HG03469 (cell line): ENCODE results near the gene TPRN.

ENCODE experiments used
- ATAC-seq: cut with Tn5 transposase; IDR thresholded peaks from one replicate; pipeline ENCODE4 v1.9.1; 2021; ENCODE audit warnings: mild to moderate bottlenecking, moderate library complexity, moderate number of reproducible peaks; ENCODE audit not compliant: unreplicated experiment

The TPRN gene

DNA sequence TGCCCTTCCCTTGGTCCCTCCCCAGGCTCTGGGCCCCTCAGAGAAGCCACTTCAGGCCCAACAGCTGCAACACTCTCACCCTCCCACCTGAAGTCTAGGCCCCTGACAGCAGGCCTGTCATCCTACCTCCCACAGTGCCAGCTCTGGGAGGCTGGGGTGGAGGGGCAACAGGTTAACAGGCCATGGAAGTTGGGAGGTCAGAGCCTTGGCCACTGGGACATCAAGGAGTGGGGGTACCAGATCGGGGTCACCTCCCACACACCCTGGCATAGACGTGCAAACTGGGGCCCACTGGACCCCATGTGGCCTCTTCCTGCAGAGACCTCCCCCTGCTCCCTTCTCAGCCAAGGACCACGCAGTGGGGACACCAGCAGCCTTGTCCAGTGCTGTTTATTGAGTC is 9.3 kb downstream of the TPRN start:
- ATAC-seq, result no peak

DNA sequence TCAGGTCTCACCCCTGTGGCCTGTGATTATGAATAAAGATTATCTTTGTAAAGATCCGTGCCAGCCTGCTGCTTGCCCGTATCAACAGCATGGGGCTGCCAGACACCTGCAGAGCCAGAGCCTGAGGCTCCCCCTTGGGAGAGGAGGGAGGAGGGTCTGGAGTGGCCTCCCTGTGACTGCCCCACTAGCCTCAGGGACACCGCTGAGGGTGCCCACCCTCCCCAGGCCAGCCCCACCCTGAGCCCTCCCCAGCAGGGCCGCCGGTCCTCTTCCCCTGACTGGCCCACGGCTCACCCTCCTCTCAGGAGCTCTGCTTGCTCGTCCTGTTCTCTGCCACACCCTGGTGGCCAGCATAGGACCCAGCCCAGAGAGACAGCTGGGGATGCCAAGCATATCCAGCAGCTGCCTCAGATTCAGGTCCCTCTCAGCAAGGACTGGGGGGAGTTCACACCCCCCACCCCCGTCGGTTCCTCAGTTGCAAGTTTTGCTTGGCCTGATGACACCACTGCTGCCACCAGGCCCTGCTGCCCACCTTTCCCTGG is 10.2 kb downstream of the TPRN start:
- no peak for ATAC-seq

DNA sequence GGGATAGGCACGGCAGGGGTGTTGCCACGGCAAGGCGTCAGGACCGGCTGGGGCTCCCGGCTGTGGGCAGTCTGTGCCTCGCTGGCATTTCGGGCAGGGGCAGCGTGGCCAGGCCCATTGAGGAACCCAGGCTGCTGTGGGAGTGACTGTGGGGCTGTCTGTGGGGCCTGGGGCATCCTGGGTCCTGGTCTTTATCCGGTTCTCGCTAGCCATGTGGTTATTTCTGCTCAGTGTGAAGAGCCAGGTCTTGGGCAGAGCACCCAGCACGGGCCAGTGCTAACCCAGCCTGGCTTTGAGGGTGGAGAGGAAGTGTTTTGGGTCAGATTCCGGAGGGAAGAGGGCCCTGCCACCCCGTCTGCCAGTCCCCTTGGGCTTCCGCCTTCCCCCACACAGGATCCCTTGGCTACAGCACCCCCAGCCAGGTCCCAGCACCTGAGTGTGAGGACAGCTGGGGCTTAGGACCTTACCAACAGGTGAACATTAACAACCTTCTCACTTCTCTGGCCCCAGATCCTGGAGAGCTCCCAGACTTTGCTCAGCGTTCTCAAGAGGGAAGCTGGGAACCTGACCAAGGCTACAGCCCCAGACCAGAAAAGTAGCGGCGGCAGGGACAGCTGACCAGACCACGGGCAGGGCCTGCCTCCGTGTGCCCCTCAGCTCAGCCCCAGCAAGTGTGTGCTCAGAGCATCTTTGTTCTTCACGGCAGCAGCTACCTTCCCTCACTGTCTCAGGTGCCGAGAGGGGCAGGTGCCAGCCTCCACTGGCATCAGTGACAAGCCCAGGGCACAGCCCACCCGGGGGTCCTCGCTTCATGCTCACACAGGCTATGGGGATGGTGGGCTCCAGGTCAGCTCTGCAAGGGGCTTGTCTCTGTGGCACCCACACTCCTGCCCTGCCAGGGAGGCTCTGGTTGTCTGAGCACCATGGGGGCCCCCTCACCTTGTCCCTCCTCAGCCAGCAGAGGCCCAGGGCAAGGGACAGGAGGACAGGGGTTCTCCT is 10.9 kb downstream of the TPRN start:
- peak; percentile 8 for ATAC-seq

DNA sequence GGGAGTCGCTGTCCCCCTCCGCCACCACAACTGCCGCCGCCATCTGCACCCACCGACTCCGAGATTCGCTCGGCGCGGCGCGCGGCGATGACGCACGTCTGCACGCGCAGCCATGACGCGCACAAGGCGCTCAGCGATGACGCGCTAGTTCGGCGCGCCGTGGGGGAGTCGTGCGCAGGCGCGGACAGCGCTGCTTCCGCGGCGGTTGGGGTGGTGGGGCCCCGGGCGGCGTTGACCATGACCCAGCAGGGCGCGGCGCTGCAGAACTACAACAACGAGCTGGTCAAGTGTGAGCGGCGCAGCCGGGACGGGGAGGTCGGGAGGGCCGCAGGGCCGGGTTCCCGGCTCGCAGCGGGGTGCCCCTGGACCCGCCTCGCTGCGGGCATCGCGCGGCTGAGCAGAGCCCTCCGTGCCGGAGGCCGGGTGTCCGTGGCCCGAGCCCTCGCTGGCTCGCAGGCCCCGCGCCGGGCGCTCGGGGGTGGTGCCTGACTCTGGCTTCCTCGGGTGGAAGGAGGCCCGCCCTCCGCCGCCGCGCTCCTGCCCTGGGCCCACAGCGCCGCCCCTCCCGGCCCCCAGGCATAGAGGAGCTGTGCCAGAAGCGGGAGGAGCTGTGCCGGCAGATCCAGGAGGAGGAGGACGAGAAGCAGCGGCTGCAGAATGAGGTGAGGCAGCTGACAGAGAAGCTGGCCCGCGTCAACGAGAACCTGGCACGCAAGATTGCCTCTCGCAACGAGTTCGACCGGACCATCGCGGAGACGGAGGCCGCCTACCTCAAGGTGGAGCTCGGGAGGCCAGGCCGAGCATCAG is 11.8 kb downstream of the TPRN start, which contains the start of the genes ANAPC2 and SSNA1:
TSS of gene ANAPC2 (minus strand) at position 71 of the 807 bp plus-strand sequence. CDS start at position 43, 28 bp downstream.
TSS of gene SSNA1 (plus strand) at position 187 of the 807 bp plus-strand sequence. CDS start at position 238, 51 bp downstream.
- peak; percentile 59 for ATAC-seq

DNA sequence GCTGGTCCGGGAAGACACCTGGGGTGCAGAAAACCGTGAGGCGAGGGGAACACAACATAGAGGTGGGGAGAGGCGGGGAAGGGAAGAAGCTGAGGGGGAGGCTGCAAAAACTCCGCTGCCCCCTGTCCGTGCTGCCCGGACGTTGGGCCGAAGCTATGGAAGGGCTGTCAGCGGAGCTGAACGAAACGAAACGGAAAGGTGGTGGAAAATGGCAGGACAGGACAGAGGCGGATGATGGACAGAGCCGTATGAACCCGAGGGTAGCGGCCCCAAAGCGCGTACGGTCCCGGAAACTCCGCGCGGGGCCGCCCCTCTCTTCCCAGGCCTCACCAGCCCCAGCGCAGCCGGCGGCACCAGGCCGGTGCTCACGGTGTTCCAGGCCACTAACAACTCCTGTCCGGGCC is 12.5 kb downstream of the TPRN start:
- ATAC-seq, result no peak

DNA sequence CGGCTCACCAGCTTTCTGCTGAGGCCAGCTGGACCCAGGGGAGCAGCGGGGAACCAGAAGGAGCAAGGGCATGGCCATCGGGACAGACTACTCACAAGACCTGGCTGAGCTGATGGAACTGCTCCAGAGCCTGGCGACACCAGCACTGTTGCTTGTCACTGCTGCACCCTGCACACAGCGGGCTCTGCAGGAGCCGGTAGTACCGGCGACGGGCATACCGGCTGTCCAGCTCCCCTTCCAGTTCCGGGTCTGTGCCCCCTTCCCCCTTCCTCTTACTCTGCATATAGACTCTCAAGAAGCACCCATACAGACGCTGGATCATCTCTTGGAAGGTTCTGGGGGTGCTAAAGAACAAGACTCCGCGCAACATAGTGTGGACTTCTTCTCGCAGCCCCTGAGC is 13.2 kb downstream of the TPRN start:
- ATAC-seq, result no peak

DNA sequence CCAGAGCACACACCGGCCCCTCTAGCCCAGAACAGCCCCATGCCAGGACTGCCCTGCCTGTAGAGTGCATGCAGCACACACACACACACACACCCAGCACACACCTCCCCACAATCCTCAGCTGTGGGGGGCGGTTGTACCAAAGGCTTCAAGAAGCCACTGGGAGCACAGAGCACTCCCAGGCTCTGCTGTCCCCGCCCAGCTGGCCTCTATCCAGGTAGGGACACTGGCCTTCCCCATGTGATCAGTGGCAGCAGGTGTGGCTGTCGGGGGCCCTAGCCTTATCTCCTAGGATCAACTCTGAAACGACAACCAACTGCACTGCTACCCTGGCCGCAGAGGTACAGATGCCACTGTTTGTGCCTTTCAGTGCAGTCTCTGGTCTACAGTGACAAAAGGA is 14.2 kb downstream of the TPRN start:
- ATAC-seq, result no peak

DNA sequence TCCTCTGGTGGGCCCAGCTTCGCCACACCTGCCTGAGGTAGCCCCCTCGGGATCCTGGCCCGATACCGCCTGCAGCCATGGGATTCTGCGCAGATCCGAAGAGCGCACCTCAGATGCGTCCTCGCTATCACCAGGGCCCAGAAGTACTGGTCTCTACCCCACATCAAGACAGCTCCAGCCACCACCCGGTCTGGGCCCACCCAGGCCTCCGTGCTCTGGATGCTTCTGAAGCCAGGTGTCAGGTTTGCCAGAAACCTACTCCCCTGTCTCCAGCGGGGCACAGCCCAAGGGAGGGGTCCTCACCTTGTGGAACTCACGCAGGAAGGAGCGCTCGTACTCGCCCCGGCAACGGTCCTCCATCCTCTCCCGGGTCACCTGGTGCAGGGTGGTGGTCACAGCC is 14.6 kb downstream of the TPRN start:
- no peak for ATAC-seq

DNA sequence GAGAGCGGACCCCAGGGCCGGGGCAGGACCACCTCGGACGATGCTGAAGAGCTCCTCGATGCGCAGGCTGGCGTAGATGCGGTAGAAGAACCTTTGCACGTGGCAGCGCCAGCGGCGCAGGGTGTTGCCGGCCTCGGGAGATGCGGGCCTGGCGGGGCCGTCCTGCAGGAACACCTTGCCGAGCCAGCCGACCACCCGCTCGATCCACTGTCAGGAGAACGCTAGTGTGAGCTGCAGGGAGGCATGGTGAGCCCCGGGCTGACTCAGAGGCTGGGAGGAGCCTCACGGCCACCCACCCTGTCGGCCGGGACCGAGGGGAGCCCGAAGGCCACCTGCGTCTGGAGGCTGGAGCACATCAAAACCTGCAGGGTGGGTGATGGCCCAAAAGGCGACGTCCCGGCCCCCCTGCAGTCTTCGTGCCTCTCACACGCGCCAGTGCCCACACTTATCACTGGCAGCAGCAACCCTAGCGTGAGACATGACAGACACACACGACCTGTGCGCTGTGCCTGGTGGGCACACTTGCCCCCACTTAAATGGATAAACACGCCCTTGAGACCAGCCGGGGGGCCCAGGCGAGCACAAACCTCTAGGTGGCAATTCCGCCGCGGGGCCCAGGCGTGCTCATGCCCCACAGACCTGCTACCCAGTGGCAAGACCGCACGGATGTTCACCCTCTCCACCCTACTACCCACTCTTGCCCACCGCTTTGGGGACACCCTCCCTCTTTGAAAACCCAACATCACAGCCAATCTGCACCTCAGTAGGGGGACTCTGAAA is 15.5 kb downstream of the TPRN start:
- no peak for ATAC-seq

DNA sequence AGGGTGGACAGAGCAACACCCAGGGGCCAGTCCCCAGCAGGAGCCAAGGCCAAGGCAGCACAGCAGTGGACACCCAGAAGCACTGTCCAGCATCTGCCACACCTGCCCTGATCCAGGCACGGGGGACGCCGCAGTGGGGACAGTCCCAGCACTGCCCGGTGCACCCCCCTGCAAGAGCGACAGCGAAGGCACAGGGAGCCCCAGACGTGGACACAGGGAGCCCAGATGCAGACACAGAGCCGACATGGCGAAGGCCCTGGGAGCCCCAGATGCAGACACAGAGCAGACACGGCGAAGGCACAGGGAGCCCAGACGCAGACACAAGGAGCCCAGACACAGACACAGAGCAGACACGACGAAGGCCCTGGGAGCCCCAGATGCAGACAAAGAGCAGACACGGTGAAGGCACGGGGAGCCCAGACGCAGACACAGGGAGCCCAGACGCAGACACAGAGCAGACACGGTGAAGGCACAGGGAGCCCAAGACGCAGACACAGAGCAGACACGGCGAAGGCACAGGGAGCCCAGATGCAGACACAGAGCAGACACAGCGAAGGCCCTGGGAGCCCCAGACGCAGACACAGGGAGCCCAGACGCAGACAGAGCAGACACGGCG is 16.5 kb downstream of the TPRN start:
- no peak for ATAC-seq

DNA sequence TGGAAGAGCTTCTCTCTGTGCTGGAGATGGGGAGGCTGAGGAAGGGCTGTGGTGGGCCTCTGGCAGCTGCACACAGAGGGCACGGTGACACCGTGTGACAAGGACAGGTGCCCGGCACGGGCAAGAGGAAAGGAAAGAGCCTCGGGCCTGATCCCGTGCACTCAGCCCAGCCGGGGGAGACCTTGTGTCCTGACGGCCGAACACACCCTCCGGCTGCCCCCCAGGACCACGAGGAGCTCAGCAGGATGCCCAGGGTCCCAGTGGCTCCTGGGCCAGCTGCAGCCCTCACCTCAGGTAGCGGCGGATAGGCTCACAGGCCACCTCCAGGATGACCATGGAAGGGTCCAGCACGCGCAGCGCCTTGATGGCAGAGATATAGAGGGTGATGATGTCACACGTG is 17.7 kb downstream of the TPRN start:
- ATAC-seq, result no peak

DNA sequence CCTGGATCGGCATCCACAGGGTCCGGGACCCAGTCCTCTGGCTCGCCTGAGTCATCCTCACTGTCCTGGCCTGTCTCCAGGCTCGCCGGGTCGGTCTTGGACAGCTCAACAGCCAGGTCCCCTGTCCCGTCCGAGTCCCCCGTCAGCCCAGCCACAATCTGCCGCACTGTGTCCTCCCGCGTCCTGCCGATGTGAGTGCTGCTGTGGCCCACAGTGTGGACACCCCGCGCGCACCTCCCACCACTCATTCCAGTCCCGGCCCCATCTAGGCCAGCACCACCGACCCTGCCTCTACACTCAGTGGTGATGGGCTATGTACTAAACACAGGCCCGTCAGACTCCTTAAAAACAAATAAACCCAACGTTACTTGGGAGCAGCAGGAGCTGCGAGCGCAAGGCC is 18.9 kb downstream of the TPRN start:
- no peak for ATAC-seq

DNA sequence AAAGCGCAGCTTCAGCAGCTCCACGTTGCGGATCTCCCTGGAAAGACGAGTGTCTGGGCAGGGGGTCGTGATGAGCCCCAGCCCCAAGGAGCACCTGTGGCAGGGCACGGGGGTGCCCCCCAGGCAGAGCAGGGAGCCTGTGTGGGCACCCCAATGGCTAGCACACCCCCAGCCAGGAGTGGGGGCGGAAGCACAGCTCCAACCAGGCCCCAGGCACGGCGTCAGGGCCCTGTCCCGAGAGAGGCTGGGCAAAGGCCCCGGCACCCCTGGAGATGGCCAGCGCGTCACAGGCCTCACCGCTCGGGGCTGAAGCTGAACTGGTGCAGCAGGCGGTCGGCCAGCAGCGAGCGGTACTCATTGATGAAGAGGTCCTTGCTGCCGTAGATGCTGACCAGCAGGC is 20.1 kb downstream of the TPRN start:
- no peak for ATAC-seq

DNA sequence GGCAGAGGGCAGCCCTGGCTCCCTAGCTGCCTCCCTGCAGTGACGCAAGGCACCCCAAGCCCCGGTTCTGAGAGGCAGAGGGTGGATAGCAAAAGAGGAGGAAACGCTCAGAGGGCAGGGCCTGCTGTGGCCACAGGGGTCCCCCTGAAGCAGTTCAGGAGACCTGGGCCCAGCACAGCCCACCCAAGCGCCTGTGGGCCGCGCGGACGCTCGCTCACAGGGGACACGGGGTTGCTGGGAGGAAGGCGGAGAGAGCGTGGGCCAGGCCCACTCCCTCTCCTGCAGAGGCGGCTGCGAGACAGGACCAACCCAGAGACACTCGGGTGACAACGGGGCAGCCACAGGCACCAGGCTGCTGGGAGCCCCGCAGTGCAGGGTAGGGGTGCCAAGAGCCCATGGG is 20.8 kb downstream of the TPRN start:
- no peak for ATAC-seq

DNA sequence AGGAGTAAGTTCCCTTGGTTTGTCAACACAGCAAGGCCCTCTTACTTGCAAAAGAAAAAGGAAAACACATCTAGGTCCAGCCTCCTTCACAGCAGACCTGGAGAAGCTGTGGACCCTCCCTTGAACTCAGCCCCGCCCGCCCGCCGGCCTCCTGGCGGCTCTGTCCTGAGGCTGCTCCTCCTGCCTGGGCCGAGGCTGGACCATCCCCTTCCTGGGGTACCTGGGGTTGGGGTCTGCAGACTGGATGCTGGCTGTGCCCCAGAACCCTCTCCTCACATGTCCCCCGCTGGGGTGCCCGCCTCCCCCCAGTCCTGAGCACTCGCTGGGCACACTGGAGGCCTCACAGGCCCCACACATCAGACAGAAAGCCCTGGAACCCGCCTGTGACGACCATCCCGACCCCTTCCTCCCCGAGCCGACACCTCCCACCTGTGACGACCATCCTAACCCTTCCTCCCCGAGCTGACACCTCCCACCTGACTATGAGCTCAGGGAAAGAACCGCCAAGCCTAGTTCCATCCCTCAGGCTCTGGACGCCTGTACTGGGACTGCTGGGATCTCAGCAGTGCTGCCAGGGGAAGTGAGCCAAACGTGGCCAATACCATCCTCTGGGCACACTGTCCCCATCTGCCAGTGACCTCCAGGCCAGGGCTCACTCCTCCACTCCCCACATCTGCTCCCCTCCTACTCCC is 21.5 kb downstream of the TPRN start:
- no peak for ATAC-seq

DNA sequence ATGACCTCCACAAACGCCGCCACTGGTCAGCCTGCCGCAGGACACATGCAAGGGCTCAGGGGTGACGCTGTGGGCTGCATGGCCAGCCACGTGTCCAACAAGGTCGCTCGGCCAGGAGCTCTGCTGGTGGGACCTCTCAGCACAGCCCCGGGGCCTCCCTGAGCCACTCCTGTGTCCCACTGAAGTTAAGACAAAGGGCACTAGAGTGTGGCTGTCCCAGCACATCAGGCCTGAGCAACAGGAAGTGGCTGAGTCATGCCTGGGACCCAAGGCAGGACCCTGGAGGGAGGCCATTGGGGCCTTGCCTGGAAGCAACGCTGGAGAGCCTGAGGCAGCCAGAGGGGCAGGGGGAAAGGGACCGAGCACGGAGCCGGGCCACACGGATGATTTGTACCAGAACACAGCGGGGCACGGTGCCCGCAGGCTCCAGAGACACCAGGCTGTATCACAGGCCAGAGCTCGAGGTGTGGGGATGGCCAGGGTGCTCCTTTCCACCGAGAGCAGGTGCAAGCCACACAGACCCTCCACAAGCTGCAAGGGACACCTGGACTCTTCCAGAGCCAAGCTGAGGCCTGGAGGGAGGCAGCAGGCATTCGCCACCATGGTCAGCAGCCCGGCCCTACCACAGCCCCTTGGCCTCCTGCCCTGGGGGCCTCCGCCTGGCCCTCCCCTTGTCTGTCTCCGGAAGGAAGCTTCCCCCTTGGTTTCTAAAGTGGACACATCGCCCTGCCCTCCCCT is 22.2 kb downstream of the TPRN start:
- no peak for ATAC-seq

DNA sequence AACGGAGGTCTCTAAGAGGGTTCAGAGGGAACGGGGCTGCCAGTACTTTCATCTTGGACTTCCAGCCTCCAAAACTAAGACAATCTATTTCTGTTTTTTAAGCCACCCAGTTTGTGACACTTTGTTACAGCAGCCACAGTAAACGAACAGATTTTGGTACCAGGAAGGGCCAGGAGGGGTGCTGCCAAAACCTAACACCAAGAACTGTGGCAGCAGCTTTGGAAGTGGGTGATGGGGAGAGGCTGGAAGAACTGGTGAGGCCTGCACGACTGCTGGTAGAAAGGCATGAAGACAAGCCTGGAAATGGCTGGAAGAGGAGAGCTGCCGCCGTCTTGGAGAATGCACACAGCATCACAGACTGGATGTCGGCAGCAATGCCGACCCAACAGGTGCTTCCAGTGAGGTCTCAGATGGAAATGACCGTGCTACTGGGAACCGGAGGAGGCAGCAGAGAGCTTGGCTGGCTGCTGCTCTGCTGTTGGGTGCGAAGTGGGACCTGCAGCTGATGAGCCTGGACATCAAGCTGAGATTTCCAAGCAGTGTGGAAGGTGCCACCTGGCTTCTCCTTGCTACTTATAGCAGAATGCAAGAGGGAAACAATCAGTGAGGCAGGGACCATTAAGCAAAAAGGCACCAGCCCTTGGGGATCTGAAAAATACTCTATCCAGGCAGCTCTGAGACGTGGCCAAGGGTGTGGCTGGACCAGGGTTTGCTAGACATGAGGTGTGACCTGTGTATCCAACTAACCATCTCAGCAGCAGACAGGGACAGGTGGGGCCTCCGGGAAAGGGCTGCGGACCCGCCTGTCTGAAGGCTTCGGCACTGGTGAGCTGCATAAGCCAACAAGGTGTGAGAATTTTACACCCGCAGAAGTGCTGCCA is 24.0 kb downstream of the TPRN start:
- ATAC-seq, result no peak
